GM12875 (cell line): ENCODE measurements around the gene KBTBD12.

ENCODE experiments used
- H3K4me3 ChIP-seq: one replicate; pipeline ENCODE4 v1.5.1; 2011; ENCODE audit warnings: low read depth, low read length, control low read depth
- TF ChIP-seq, protein P1 (sequence below): IDR thresholded peaks from 2 replicates; pipeline ENCODE4 v1.5.1; 2011; ENCODE audit warnings: low read depth, mild to moderate bottlenecking, control low read depth, inconsistent platforms, low read length, moderate library complexity, borderline replicate concordance; ENCODE audit not compliant: insufficient read depth

The KBTBD12 gene

DNA sequence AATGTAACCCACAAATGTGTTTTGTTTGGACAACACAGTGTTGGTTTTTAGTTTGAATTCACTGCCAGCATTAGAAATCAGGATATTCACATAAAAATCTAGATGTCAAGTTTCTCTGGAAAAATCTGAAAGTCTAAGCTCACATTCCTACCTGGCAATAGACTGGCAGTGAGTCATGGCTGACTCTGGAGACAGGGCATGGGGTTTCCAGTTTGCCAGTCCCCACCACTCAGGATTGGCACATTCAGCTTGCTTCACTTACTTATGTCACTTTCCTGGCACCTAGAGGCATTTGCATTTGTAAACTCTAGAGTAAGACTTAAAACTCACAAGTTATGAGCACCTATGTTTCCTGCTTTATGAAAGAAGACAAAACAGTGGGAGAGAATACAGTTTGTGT lies 118.1 kb downstream of the KBTBD12 start:
- TF ChIP-seq, protein P1, sequence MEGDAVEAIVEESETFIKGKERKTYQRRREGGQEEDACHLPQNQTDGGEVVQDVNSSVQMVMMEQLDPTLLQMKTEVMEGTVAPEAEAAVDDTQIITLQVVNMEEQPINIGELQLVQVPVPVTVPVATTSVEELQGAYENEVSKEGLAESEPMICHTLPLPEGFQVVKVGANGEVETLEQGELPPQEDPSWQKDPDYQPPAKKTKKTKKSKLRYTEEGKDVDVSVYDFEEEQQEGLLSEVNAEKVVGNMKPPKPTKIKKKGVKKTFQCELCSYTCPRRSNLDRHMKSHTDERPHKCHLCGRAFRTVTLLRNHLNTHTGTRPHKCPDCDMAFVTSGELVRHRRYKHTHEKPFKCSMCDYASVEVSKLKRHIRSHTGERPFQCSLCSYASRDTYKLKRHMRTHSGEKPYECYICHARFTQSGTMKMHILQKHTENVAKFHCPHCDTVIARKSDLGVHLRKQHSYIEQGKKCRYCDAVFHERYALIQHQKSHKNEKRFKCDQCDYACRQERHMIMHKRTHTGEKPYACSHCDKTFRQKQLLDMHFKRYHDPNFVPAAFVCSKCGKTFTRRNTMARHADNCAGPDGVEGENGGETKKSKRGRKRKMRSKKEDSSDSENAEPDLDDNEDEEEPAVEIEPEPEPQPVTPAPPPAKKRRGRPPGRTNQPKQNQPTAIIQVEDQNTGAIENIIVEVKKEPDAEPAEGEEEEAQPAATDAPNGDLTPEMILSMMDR, result no peak
- H3K4me3 ChIP-seq, result no peak overlapping the region

DNA sequence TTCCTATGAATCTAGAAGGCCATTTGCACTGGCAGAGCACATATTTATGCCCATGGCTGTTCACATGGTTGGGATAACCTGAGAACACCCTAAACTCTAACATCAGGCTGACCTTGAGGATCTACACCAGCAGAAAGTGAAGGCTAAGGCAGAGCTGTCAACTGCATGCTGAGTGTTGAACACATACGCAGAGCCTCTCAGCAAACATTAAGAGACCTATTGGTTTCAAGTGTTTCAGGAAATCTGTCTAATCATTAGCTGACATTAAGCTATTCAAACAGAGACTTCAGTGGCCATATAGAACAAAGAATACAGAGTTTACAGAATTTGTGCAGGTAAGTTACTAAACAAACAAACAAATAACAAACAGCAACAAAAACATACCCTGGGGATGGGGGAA lies 121.1 kb downstream of the KBTBD12 start:
- no peak overlapping the region for H3K4me3 ChIP-seq

More for the DNA sequence above, 121.1 kb downstream of the KBTBD12 start:
- TF ChIP-seq, protein P1, result no peak
